NCI-H2227 (cell line): ENCODE results near the gene KLHL29.

Source experiments
- DNase-seq: peaks from one replicate; lab custom pipeline; 2025; ENCODE audit not compliant: unreplicated experiment; lab: John Stamatoyannopoulos, UW

Gene KLHL29

DNA sequence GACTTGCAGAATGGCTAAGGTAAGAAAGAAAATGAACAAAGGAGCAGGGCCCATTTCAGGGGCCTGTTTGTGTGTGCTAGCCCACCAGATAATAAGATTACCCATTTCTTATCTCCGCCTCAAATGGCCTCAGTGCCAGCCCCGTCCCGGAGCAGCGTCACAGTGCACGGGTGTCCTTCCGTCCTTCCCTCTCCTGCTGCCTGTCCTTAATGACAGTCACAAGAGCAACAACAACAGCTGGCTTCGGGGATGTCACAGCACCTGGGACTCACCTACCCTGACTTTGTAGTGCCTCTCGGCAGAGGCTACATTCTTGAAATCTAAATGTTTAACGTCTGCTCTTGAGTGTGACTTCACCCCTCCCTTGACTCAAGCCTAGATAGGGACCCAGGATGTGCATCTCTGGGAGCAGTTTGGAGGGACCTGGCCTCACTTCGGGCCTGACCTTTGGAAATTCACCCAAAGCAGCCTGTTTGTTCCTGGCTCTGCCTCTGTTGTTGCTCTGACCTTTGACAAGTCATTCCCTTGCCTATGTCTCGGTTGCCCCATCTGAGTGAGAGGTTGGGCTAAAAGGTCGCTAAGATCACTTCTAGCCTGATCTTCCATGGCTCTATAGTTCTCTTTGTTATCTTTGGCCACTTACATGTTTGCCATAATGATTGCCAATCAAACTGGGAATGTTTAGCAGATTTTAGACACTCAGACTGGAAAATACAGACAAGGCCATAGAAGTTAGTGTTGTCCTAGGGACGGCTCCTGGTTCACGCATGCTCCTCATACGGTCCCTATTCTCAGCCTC, 122.5 kb downstream of the KLHL29 start:
- DNase-seq: no peak

GRCh38 chr2:23508066-23508390, 123.0 kb downstream of the KLHL29 start:
- DNase-seq: no peak

DNA sequence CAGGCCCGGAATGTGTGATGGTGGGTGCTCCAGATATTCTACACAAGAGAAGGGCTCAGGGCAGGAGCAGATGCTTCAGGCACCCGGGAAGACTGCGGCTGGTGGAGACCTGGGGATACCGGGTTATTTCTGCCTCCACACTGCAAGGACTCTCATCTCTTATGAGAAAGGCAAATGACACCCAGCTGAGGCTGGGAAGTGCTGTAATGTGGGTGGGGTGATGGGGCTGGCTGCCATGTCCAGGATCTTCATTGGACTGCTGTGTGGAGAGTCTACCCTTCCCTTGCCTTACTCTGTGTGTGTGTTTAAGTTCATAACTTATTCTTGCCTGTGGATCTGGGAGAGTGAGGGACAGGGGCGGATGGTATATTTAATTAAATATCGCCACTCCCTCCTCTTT, 124.1 kb downstream of the KLHL29 start:
- no peak for DNase-seq

- DNase-seq: no peak
Observed at GRCh38 chr2:23509596-23510292, 124.8 kb downstream of the KLHL29 start.

DNA sequence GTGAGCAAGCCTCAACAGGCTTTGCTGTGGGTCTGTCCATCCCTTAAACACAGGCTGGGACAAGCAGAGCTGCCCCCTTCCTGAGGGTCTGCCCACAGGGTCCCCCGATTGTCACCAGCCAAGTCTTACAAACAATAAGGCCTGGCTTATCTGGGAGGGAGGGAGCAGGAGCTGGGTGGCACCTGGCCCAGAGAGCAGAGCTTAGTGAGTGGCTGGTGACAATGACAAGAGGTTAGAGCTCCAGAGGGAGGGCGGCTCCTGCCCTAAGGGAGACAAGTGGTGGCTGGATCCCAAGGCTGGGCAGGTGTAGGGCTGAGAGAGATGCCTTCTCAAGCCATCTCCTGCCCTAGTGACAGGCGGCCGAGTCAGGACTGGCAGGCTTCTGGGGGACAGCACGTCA, 125.5 kb downstream of the KLHL29 start:
- no peak for DNase-seq

- DNase-seq: no peak
Observed at GRCh38 chr2:23512778-23513177, 127.8 kb downstream of the KLHL29 start.

DNA sequence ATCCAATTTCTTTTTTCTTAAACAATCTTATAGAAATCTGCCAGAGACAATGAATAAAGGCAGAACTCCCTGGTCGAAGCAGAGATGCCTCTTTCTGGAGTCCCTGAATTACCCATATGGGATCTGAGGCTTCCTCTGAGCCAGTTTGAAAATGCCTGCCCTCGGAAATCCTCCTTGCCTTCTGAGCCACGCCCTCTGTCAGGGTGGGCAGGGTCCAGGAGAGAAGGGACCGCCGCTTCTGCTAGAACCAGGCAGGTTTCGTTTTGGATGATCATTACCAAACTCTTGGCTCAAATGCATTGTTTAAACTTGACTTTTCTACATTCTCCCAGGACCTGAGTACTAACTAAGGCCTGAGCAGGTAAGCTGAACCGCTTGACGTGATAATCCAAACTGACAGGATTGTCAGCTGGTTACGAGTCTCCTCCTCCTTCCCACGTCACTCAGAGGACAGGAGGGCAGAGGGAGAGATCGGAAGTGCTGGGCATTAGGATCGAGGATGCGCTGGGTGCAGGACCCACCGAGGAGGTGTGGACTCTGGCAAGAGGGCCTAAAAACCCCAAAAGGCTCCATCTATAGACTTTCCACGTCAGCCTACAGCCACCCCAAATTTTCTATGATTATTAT, 128.4 kb downstream of the KLHL29 start:
- peak; percentile 78 for DNase-seq

GRCh38 chr2:23513872-23514793, 129.2 kb downstream of the KLHL29 start:
- DNase-seq: peak; percentile 77

DNA sequence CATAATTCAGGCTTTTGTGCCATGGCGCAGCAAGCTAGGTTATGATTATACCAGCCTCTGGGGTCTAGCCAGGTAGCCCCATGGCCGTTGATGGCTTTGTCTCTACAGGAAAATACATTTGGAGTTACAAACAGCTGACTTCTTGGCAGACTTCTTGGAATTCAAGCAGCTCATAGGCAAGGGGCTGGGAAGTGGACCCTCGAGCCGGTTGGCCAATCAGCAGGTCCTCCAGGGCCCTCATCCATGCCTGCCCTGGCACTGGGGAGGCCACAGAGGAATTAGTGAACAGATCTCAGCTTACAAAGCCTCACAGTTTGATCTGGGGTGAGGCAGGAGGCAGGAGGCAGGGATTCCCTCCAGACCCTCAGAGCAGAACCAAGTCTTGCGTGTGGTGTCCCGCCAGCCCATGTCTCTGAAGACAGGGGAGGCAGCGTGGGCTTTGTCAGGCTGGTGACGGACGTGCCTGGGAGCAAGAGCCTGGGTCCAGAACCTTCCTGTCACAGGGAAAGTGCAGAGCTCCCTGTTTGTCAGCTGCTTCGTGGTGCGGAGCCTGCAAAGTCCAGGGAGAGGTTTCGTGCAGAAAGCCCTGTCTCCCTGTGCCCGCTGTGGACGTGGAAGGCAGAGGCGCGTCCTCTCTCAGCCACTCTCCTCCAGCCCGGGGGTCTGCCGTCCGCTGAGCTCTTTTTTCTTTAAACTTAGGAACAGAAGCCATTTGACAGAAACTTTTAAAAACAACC, 131.7 kb downstream of the KLHL29 start:
- no peak for DNase-seq

DNA sequence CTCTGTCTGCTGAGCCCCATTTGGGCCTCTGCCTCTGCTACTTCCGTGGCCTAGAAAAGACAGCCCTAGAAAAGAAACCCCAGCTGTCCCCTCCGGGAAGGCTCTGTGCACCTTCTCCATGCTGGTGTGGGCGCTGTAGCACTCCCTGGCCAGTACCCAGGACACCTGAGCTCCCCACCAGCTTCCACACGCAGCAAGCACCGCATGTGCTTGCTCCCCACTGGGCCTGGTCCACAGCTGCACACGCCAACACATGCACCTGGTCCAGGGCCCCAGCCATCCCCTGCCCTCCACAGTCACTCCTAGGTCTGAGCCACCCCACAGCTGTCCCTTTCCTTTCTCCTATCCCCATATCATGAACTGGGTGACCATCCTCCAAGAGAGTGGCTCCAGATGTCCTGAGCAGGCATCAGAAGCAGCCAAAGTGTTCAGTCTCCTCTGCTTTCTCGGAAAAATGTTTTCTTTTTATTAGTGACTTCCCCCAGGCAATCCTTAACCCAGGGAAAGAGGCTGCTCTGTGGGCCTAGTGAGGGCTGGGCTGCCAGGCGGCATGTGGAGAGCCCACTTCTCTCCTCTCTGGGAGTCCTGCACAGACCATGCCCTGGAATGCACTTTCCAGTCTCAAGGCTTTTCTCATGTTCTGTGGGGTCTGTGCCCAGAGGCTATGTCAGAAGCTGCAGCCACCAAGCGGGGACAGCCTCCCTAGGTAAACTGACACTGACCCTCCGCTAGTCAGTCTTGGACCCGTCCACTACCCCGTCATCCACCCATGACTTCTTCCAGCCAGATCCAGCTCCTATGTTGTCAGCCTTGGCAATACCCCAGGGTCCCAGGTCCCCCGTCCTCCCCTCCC, 133.7 kb downstream of the KLHL29 start:
- no peak for DNase-seq

DNA sequence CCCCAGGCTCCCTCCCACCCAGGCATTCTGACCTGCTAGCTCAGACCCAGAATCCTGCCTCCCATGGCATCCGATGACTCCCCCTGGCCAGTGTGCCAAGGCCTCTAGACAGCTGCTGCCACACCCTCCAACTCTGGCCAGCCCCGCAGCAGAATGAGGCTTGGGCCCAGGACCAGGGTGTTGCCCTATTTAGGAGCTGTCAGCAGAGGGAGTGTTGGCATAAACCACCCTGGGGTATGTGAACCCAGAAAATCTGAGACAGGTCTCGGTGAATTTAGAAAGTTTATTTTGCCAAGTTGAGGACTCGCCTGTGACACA, 134.3 kb downstream of the KLHL29 start:
- DNase-seq: no peak

DNA sequence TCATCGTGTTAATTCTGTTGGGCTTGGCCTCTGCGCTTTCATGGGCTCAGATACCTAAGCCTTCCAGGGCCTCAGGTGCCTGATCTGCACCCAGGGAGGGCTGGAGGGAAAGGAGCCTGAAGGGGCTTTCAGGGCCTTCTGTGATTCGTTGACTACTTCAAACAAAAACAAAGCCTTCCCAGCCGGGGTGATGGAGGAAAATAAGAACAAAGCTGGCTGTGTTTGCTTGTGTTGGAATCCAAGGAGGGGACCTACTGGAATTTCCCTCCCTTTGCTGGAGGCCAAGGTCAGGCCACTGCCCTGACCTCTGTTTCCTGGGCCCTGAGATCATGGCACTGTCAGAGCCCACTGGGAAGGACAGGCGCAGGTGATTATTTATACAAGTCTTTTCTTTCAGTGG, 135.3 kb downstream of the KLHL29 start:
- no peak for DNase-seq

GRCh38 chr2:23521060-23521459, 136.1 kb downstream of the KLHL29 start:
- no peak for DNase-seq

DNA sequence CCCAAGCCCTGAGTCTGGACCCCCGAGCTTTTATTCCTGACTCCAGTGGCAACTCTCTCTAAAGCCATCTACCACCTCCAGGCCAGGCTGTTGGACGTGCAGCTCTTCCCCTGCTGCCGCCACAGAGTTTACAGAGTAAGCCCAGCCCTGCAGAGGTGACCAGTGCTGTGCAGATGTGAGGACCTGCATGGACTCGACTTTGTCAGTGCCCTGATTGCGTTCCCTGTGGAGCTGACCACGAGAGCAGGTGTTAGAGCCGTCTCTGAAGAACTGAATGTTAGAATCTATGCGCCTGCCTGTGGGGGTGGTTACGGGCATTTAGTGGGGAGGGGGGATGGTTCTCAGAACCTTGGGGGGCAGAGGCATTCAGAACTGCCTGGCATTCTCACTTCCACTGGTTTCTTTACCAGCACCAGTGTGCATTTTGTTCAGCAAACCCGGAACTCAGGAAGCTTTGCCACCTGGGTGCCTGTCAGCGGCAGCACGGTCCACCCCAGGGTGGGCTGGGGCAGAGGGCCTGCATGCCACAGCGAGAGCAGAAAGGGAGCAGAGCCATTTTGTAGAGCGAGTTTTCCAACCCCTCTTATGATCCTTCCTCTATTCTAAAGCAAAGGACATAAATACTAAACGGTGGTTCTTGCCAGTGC, 137.9 kb downstream of the KLHL29 start:
- no peak for DNase-seq

DNA sequence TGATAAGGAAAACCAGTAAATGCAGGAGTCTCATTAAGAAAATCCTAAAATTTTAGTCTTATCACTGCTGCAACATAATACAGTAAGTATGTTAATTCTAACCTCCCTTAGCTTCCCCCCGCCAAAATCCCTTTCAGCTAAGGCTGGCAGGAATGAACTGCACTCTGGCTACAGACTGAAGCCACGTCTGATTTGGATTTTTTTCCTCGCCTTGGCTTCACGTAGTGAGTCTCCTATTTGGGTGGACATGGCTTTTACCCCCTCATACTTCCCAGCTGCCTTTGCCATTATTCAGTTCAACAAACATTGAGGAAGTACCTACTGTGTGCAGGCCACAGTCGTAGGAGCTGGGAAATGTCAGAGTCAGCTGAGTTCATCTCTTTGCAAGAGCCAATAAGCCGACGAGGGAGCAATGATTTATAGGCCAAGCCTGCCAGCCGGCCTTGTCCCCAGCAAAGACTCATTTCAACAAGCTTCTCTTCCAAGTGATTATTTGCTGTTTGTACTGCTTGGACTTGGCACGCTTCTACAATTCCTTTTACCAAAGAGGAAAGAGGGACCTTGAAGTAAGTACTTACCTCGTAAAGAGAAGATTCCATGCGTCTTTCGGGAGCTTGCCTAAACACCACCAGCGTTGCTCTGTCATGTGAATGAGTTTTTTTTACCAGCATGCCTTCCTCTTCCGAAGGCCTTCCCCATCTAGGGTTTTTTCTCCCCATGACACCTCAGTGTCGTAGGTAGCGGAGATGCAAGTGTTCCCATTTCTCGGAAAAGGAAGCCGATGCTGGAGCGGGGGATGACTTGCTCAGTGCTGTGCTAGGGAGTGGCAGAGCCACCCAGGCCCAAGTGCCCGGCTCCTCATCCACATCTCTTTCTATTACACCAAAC, 138.6 kb downstream of the KLHL29 start:
- no peak for DNase-seq

- DNase-seq: no peak
Observed at GRCh38 chr2:23524261-23524706, 139.3 kb downstream of the KLHL29 start.

DNA sequence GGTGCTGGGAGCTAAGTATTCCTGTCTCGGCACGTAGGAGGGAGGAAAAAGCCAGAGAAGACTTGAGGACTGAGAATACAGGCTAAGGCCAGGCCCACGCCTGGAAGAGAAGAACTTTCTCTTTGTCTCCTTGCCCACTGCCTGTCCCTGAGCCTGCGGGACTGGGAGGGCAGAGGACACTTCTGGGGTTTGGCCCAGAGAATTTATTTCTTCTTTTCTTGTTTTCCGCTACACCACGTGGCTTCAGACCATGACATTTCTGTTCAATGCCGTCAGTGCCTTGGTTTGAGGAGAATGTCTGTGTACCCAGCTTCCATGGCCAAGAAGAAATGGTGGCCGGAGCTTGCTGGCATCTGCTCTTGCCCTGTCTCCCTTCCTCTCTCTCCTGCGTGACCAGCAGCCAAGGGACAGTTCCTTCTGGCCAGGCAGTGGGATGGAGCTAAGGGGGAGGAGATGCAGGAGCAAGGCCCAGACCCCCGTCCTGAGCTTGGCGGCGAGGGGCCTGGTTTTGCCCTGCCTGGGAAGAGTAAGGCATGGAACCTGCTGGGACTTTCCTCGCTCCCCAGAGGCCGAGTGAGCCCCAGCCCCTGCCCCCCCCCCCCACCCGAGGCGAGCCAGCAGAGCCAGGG, 140.3 kb downstream of the KLHL29 start:
- no peak for DNase-seq

- no peak for DNase-seq
Observed at GRCh38 chr2:23526114-23526513, 141.1 kb downstream of the KLHL29 start.
